ENCODE measurements around the gene HDHD5.

Gene HDHD5

DNA sequence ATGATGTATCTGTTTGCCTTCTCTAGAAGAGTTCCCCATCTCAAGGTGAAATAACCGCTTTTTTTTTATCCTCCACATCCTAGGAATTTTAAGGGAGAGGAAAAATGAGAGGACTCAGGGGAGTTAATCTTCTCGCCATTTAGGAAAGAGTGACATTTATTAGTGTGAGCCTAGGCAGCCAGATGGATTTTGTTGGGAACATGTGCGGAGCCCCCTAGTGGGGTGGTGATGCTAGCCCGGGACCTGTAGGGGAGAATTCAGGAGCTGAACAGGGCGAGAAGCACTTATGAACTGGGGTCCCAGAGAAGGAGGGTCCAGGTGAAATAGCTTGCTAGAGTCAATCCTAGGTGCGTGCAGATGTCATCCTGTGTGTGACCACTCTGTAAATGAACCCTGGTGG, 63.5 kb downstream of the HDHD5 start:
- Histone ChIP-seq H2BK120ac (ENCODE audit: insufficient read depth, low read length, poor library complexity) (no peak overlapping the region), H3K27me3 (ENCODE audit: insufficient read depth, low read length) (no peaks in the 10 kb centered on the region), H3K79me2 (ENCODE audit: control insufficient read depth, insufficient read depth, low read length, poor library complexity) (no peaks in the 10 kb centered on the region), H4K12ac (ENCODE audit: low read depth, low read length) (no peak overlapping the region), H3K4me3 (ENCODE audit: low read depth, low read length) (no peak overlapping the region), H2BK12ac (ENCODE audit: low read length) (no peak overlapping the region), H3K4ac (ENCODE audit: low read depth, low read length) (no peak overlapping the region), H4K91ac (ENCODE audit: low read depth, low read length) (no peak overlapping the region), H3K79me1 (ENCODE audit: low read length) (no peaks in the 10 kb centered on the region), H2AK5ac (ENCODE audit: low read length) (no peak overlapping the region), H3K4me2 (ENCODE audit: low read length) (no peak overlapping the region), H2AFZ (ENCODE audit: insufficient read depth, low read length, poor library complexity) (no peak overlapping the region), H3K27ac (ENCODE audit: low read depth, low read length) (no peak overlapping the region), H4K8ac (ENCODE audit: low read depth, low read length) (no peak overlapping the region), H3K14ac (ENCODE audit: low read length) (no peak overlapping the region), H3K36me3 (ENCODE audit: control insufficient read depth in 1 of 2, insufficient read depth in 2 of 2, low read length in 2 of 2) (peaks cover 14 to 26% of the 10 kb centered on the region in 2 experiments), H2BK5ac (ENCODE audit: low read depth, low read length, poor library complexity) (no peak overlapping the region), H3K18ac (ENCODE audit: low read length) (no peak overlapping the region), H3K4me1 (ENCODE audit: control insufficient read depth in 1 of 2, insufficient read depth in 2 of 2, low read length in 2 of 2) (no peaks in the 10 kb centered on the region), H3K23ac (ENCODE audit: low read length) (no peak overlapping the region), H3K9me3 (ENCODE audit: insufficient read depth, low read depth, low read length) (no peaks in the 10 kb centered on the region), H3K9ac (ENCODE audit: low read length) (no peak overlapping the region)
- DNase-seq, result no peak
- no CpG with 5 or more reads among the region's 6 CpGs for WGBS (ENCODE audit: extremely low coverage, insufficient coverage, insufficient read length)

DNA sequence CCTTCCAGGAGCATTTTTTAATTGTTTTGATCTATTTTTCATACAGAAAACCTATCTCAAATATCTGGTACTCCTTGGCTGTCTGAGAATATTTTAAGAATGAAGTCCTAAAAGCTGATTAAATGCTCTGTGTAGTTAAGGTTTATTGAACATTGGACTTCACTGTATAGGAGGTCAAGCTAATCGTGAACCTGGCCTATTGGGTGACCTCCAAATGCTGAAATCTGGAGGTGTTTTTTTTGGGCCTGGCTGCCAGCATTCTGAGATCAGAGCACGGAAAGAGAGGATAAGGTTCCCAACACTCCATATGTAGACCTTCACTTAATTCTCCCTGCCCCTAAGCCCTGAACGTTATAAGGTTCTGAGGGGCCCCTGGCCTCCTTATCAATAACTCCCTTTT, 66.0 kb downstream of the HDHD5 start:
- H3K9ac ChIP-seq (ENCODE audit: low read length), result no peak overlapping the region
- no peak overlapping the region for H4K91ac ChIP-seq (ENCODE audit: low read depth, low read length)
- H3K79me2 ChIP-seq (ENCODE audit: control insufficient read depth, insufficient read depth, low read length, poor library complexity), result no peaks in the 10 kb centered on the region
- no peak for DNase-seq
- no peaks in the 10 kb centered on the region for H3K4me1 ChIP-seq (ENCODE audit: control insufficient read depth in 1 of 2, insufficient read depth in 2 of 2, low read length in 2 of 2)
- no peak overlapping the region for H3K4me2 ChIP-seq (ENCODE audit: low read length)
- H3K4ac ChIP-seq (ENCODE audit: low read depth, low read length), result no peak overlapping the region
- peaks cover 3 to 7% of the 10 kb centered on the region in 2 experiments for H3K36me3 ChIP-seq (ENCODE audit: control insufficient read depth in 1 of 2, insufficient read depth in 2 of 2, low read length in 2 of 2)
- no peak overlapping the region for H2BK12ac ChIP-seq (ENCODE audit: low read length)
- no peaks in the 10 kb centered on the region for H3K27me3 ChIP-seq (ENCODE audit: insufficient read depth, low read length)
- no peak overlapping the region for H3K18ac ChIP-seq (ENCODE audit: low read length)
- no peak overlapping the region for H3K23ac ChIP-seq (ENCODE audit: low read length)
- no peak overlapping the region for H4K8ac ChIP-seq (ENCODE audit: low read depth, low read length)
- no peak overlapping the region for H2BK120ac ChIP-seq (ENCODE audit: insufficient read depth, low read length, poor library complexity)
- no peak overlapping the region for H4K12ac ChIP-seq (ENCODE audit: low read depth, low read length)
- H3K27ac ChIP-seq (ENCODE audit: low read depth, low read length), result no peak overlapping the region
- no peak overlapping the region for H2AK5ac ChIP-seq (ENCODE audit: low read length)
- no peaks in the 10 kb centered on the region for H3K9me3 ChIP-seq (ENCODE audit: insufficient read depth, low read depth, low read length)
- no peaks in the 10 kb centered on the region for H3K79me1 ChIP-seq (ENCODE audit: low read length)
- no peak overlapping the region for H2AFZ ChIP-seq (ENCODE audit: insufficient read depth, low read length, poor library complexity)
- no peak overlapping the region for H2BK5ac ChIP-seq (ENCODE audit: low read depth, low read length, poor library complexity)
- WGBS (ENCODE audit: extremely low coverage, insufficient coverage, insufficient read length), result no CpG with 5 or more reads among the region's 3 CpGs
- no peak overlapping the region for H3K14ac ChIP-seq (ENCODE audit: low read length)
- no peak overlapping the region for H3K4me3 ChIP-seq (ENCODE audit: low read depth, low read length)

DNA sequence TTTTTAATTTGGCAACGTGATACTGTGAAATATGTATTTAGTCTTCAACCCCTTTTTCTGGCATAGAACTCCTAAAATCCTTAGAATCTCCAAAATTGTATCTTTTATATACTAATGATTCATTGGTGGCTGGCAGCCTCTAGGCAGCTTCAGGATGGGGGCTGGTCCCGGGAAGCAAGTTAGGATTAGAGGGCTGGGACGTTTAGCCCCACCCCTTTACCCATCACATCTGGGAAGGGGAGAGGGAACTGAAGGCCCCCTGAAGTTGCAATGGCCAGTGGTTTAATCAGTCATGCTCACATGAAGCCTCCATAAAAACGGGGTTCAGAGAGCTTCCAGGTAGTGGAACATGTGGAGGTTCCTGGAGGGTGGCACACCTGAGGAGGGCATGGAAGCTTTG, 67.2 kb downstream of the HDHD5 start:
- no peak overlapping the region for H3K18ac ChIP-seq (ENCODE audit: low read length)
- no peak overlapping the region for H3K14ac ChIP-seq (ENCODE audit: low read length)
- H3K36me3 ChIP-seq (ENCODE audit: control insufficient read depth in 1 of 2, insufficient read depth in 2 of 2, low read length in 2 of 2), result peaks cover 0 to under 1% of the 10 kb centered on the region in 2 experiments
- H3K4me1 ChIP-seq (ENCODE audit: control insufficient read depth in 1 of 2, insufficient read depth in 2 of 2, low read length in 2 of 2), result no peaks in the 10 kb centered on the region
- DNase-seq, result no peak
- no peak overlapping the region for H3K4ac ChIP-seq (ENCODE audit: low read depth, low read length)
- no peak overlapping the region for H2AK5ac ChIP-seq (ENCODE audit: low read length)
- no peak overlapping the region for H3K23ac ChIP-seq (ENCODE audit: low read length)
- H4K8ac ChIP-seq (ENCODE audit: low read depth, low read length), result no peak overlapping the region
- H3K9me3 ChIP-seq (ENCODE audit: insufficient read depth, low read depth, low read length), result no peaks in the 10 kb centered on the region
- H2BK5ac ChIP-seq (ENCODE audit: low read depth, low read length, poor library complexity), result no peak overlapping the region
- no peak overlapping the region for H4K12ac ChIP-seq (ENCODE audit: low read depth, low read length)
- H2BK12ac ChIP-seq (ENCODE audit: low read length), result no peak overlapping the region
- H2AFZ ChIP-seq (ENCODE audit: insufficient read depth, low read length, poor library complexity), result no peak overlapping the region
- no peaks in the 10 kb centered on the region for H3K27me3 ChIP-seq (ENCODE audit: insufficient read depth, low read length)
- no peak overlapping the region for H3K4me2 ChIP-seq (ENCODE audit: low read length)
- no CpG with 5 or more reads among the region's 4 CpGs for WGBS (ENCODE audit: extremely low coverage, insufficient coverage, insufficient read length)
- no peak overlapping the region for H2BK120ac ChIP-seq (ENCODE audit: insufficient read depth, low read length, poor library complexity)
- no peak overlapping the region for H4K91ac ChIP-seq (ENCODE audit: low read depth, low read length)
- no peaks in the 10 kb centered on the region for H3K79me1 ChIP-seq (ENCODE audit: low read length)
- H3K9ac ChIP-seq (ENCODE audit: low read length), result no peak overlapping the region
- no peaks in the 10 kb centered on the region for H3K79me2 ChIP-seq (ENCODE audit: control insufficient read depth, insufficient read depth, low read length, poor library complexity)
- H3K27ac ChIP-seq (ENCODE audit: low read depth, low read length), result no peak overlapping the region
- H3K4me3 ChIP-seq (ENCODE audit: low read depth, low read length), result no peak overlapping the region

DNA sequence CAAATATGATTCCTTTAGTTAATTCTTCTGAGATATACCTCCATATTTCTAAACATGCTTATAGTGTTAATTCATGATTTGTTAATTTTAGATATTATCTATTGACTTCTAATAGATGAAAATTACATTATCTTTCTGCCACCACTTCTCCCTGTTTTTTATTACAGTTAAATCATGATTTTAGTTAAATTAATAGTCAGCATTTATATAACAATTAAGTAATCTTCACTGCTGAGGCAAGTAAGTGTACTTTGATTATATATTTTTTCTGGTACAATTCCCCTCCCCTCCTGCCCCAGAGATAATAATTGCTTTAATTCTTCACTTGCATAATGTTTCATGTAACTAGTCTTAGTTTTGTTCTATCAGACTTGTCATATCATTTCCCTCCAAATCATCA, 68.5 kb downstream of the HDHD5 start:
- Histone ChIP-seq H3K27ac (ENCODE audit: low read depth, low read length) (no peak overlapping the region), H2AFZ (ENCODE audit: insufficient read depth, low read length, poor library complexity) (no peak overlapping the region), H3K14ac (ENCODE audit: low read length) (no peak overlapping the region), H3K4ac (ENCODE audit: low read depth, low read length) (no peak overlapping the region), H3K79me2 (ENCODE audit: control insufficient read depth, insufficient read depth, low read length, poor library complexity) (peaks cover under 1% of the 10 kb centered on the region), H2AK5ac (ENCODE audit: low read length) (no peak overlapping the region), H4K12ac (ENCODE audit: low read depth, low read length) (no peak overlapping the region), H3K23ac (ENCODE audit: low read length) (no peak overlapping the region), H3K79me1 (ENCODE audit: low read length) (peaks cover under 1% of the 10 kb centered on the region), H3K4me3 (ENCODE audit: low read depth, low read length) (no peak overlapping the region), H3K9me3 (ENCODE audit: insufficient read depth, low read depth, low read length) (peaks cover under 1% of the 10 kb centered on the region), H3K4me2 (ENCODE audit: low read length) (no peak overlapping the region), H3K4me1 (ENCODE audit: control insufficient read depth in 1 of 2, insufficient read depth in 2 of 2, low read length in 2 of 2) (peaks cover 0 to 5% of the 10 kb centered on the region in 2 experiments), H3K27me3 (ENCODE audit: insufficient read depth, low read length) (peaks cover 8% of the 10 kb centered on the region), H3K9ac (ENCODE audit: low read length) (no peak overlapping the region), H2BK5ac (ENCODE audit: low read depth, low read length, poor library complexity) (no peak overlapping the region), H2BK12ac (ENCODE audit: low read length) (no peak overlapping the region), H4K8ac (ENCODE audit: low read depth, low read length) (no peak overlapping the region), H4K91ac (ENCODE audit: low read depth, low read length) (no peak overlapping the region), H3K36me3 (ENCODE audit: control insufficient read depth in 1 of 2, insufficient read depth in 2 of 2, low read length in 2 of 2) (no peaks in the 10 kb centered on the region), H3K18ac (ENCODE audit: low read length) (no peak overlapping the region), H2BK120ac (ENCODE audit: insufficient read depth, low read length, poor library complexity) (no peak overlapping the region)
- DNase-seq, result no peak

All from trophoblast cell (in vitro differentiated cells and primary cell).